D721Med (cell line): ENCODE results near the gene AATF.

Experiments
- DNase-seq: peaks from one replicate; pipeline ENCODE4 v3.0.0; 2011; ENCODE audit warnings: low spot score; ENCODE audit not compliant: insufficient read length
- FAIRE-seq: peaks from 2 replicates; lab custom pipeline; 2011; peaks lifted over from hg19 to GRCh38; lab: Jason Lieb, UNC
- CTCF ChIP-seq: IDR thresholded peaks from 2 replicates; pipeline ENCODE4 v1.5.1; 2012; ENCODE audit warnings: mild to moderate bottlenecking, control low read depth; ENCODE audit not compliant: insufficient read depth; ENCODE audit errors: missing control alignments

AATF gene

GRCh38 chr17:36931096-36931696 lies 17.6 kb upstream of the AATF start:
- DNase-seq: no peak
- no peak for TF ChIP-seq CTCF
- FAIRE-seq: no peak

GRCh38 chr17:36931697-36932382 lies 16.9 kb upstream of the AATF start:
- FAIRE-seq: no peak
- TF ChIP-seq CTCF: no peak

GRCh38 chr17:36932383-36932693 lies 16.4 kb upstream of the AATF start:
- no peak for FAIRE-seq

More at GRCh38 chr17:36931697-36932382, 16.9 kb upstream of the AATF start:
- DNase-seq: no peak

GRCh38 chr17:36932694-36933511 lies 15.9 kb upstream of the AATF start:
- FAIRE-seq (no peak), DNase-seq (no peak)
- no peak for TF ChIP-seq CTCF

More at GRCh38 chr17:36932383-36932693, 16.4 kb upstream of the AATF start:
- no peak for DNase-seq
- TF ChIP-seq CTCF: no peak

- no peak for TF ChIP-seq CTCF
- DNase-seq (no peak), FAIRE-seq (no peak)
Measured at GRCh38 chr17:36933512-36934143, 15.1 kb upstream of the AATF start.

- FAIRE-seq: no peak
- no peak for DNase-seq
- TF ChIP-seq CTCF: no peak
Measured at GRCh38 chr17:36934144-36934691, 14.5 kb upstream of the AATF start.
